GM12891 (cell line): ENCODE measurements around the gene MAN2C1.

Source experiments
- PAX5 ChIP-seq: IDR thresholded peaks from 2 replicates; pipeline ENCODE4 v1.6.1; 2011; ENCODE audit warnings: low read length, moderate library complexity, mild to moderate bottlenecking; ENCODE audit not compliant: insufficient read depth, severe bottlenecking
- POLR2A ChIP-seq: IDR thresholded peaks from 2 replicates; pipeline ENCODE4 v1.6.1; 2011; ENCODE audit warnings: low read depth, low read length, control low read depth
- POLR2AphosphoS5 ChIP-seq: IDR thresholded peaks from 2 replicates; pipeline ENCODE4 v1.6.1; 2011; ENCODE audit warnings: low read depth, low read length, control low read depth
- POU2F2 ChIP-seq: IDR thresholded peaks from 2 replicates; pipeline ENCODE4 v1.6.1; 2011; ENCODE audit warnings: low read depth, mild to moderate bottlenecking, control low read depth, low read length, moderate library complexity
- SPI1 ChIP-seq: IDR thresholded peaks from 2 replicates; pipeline ENCODE4 v1.6.1; 2011; ENCODE audit warnings: low read depth, low read length, control low read depth
- TAF1 ChIP-seq: IDR thresholded peaks from 2 replicates; pipeline ENCODE4 v1.6.1; 2011; ENCODE audit warnings: low read depth, low read length, control low read depth

GRCh38 chr15:75325922-75326321, 42.5 kb downstream of the MAN2C1 start:
- no peak for TF ChIP-seq POLR2AphosphoS5
- TF ChIP-seq TAF1, result no peak
- no peak for TF ChIP-seq POLR2A
- no peak for TF ChIP-seq SPI1
- TF ChIP-seq PAX5, result no peak
- TF ChIP-seq POU2F2, result no peak
